HG03565 (cell line): ENCODE measurements around the gene PHRF1.

Experiments
- ATAC-seq: cut with Tn5 transposase; IDR thresholded peaks from one replicate; pipeline ENCODE4 v1.9.1; 2021; ENCODE audit warnings: mild to moderate bottlenecking, moderate library complexity; ENCODE audit not compliant: unreplicated experiment

PHRF1 gene

GRCh38 chr11:593347-593746 lies 17.1 kb downstream of the PHRF1 start:
- ATAC-seq = no peak

GRCh38 chr11:595400-595799 lies 19.1 kb downstream of the PHRF1 start:
- no peak for ATAC-seq

DNA sequence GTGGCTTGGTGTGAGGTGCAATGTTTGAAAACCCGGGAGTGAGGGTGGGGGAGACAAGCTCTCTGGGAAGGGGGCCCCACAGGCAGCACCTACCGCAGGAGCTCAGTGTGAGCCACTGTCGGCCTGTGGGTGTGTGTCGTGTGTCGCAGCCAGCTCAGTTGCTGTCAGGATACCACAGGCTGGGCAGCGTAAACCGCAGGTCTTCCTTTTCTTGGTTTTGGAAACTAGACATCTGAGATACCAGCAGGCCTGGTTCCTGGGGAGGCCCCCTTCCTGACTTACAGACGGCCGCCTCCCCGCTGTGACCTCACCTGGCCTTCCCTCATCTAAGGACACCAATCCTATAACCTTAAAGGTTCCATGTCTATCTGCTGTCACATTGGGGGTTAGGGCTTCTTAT lies 20.1 kb downstream of the PHRF1 start:
- ATAC-seq = no peak

DNA sequence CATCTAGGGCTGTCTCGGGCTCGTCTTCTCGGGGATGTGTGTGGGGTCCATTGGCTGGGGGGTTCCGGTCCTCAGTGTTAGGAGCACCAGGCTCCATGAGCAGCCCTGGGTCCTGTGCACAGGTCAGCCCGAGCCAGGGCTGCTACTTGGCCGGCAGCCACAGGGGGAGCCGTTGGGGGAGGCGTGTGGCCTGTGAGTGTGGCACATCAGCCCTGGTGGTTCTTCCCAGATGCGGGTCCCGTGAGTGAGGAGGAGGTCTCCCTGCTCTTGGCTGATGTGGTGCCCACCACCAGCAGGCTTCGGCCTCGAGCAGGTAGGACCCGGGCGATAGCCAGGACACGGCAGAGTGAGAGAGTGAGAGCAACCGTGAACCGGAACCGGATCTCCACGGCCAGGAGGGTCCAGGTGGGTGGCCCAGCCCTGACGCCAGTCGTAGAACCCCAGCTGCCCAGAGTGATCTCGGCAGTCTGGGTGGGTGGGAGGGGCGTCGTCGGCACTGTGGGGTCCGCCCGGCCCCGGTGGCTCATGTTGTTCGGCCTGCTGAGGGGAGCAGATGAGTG lies 21.0 kb downstream of the PHRF1 start:
- ATAC-seq = no peak

- no peak for ATAC-seq
Observed at GRCh38 chr11:598005-598680, 21.9 kb downstream of the PHRF1 start.

DNA sequence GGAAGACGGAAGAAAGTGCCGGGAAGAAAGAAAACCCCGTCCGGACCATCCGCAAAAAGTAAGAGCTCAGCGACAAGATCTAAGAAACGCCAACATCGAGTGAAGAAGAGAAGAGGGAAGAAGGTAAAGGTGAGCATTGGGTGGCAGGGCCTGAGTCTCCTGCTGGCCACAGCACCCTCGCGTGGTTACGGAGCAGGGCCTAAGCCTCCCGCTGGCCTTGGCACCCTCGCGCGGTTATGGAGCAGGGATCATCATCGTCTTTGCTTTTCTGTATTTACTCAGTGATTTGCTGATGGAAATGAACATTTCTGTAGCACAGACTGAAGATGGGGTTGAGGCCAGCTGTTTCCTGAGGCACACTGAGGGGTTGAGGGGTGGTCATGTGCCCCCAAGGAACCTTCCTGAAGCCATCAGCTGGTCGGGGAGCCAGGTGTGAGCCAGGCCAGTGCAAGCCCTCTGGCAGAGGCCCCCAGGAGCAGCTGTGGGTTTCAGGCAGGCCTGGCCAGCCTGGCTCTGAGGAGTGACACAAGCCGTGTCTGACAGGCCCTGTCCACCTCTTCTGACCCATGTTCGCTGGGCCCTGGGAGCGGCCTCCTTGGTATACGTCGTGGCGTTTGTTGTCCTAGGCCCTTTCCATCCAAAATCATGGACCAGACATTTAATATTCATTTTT lies 25.4 kb downstream of the PHRF1 start:
- no peak for ATAC-seq

DNA sequence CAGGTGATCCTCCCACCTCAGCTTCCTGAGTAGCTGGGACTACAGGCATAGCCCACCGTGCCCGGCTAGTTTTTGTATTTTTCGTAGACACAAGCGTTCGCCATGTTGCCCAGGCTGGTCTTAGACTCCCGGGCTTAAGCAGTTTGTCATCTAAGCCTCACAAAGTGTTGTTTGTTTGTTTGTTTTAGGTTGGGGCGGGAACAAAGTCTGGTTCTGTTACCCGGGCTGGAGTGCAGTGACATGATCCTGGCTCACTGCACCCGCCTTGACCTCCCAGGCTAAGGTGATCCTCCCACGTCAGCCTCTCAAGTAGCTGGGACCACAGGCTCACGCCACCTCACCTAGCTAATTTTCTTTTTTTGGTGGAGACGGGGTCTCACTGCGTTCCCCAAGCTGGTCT lies 26.9 kb downstream of the PHRF1 start:
- ATAC-seq = no peak

GRCh38 chr11:605286-606129 lies 29.2 kb downstream of the PHRF1 start:
- ATAC-seq = no peak

GRCh38 chr11:606245-606644 lies 30.0 kb downstream of the PHRF1 start:
- ATAC-seq = no peak

GRCh38 chr11:607020-607780 lies 30.9 kb downstream of the PHRF1 start:
- ATAC-seq = no peak

DNA sequence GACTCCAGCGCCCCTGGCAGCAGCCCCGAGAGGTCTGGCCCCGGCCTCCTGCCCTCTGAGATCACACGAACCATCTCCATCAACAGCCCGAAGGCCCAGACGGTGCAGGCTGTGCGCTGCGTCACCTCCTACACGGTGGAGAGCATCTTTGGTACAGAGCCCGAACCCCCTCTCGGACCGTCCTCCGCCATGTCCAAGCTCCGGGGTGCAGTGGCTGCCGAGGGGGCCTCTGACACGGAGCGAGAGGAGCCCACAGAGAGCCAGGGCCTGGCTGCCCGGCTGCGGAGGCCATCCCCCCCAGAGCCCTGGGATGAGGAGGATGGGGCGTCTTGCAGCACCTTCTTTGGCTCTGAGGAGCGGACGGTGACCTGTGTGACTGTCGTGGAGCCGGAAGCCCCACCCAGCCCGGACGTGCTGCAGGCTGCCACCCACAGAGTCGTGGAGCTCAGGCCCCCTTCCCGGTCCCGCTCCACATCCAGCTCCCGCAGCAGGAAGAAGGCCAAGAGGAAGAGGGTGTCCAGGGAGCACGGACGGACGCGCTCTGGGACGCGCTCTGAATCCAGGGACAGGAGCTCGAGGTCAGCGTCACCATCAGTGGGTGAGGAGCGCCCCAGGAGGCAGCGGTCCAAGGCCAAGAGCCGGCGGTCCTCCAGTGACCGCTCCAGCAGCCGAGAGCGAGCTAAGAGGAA lies 31.8 kb downstream of the PHRF1 start:
- ATAC-seq = no peak

DNA sequence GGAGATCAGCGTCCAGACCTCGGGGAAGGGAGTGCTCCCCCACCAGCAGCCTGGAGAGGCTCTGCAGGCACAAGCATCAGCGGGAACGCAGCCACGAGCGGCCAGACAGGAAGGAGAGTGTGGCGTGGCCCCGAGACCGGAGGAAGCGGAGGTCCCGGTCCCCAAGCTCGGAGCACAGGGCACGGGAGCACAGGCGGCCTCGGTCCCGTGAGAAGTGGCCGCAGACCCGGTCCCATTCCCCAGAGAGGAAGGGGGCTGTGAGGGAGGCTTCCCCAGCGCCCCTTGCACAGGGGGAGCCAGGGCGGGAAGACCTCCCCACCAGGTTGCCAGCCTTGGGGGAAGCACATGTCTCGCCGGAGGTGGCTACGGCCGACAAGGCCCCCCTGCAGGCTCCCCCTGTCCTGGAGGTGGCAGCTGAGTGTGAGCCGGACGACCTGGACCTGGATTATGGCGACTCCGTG lies 32.6 kb downstream of the PHRF1 start:
- ATAC-seq = no peak

DNA sequence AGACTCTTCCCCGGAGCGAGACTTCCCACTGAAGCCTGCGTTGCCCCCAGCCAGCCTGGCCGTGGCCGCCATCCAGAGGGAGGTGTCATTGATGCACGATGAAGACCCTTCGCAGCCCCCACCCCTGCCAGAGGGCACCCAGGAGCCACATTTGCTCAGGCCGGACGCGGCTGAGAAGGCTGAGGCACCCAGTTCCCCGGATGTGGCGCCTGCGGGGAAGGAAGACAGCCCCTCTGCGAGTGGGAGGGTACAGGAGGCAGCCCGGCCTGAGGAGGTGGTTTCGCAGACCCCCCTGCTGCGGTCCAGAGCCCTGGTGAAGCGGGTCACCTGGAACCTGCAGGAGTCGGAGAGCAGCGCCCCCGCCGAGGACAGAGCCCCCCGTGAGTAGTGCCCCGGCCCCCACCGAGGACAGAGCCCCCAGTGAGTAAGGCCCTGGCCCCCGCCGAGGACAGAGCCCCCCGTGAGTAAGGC lies 33.1 kb downstream of the PHRF1 start:
- ATAC-seq = no peak

GRCh38 chr11:610146-610801 lies 34.0 kb downstream of the PHRF1 start:
- ATAC-seq = no peak

- no peak for ATAC-seq
Observed at GRCh38 chr11:611001-611996, 35.0 kb downstream of the PHRF1 start.

- no peak for ATAC-seq
Observed at GRCh38 chr11:612201-612960, 36.1 kb downstream of the PHRF1 start.

DNA sequence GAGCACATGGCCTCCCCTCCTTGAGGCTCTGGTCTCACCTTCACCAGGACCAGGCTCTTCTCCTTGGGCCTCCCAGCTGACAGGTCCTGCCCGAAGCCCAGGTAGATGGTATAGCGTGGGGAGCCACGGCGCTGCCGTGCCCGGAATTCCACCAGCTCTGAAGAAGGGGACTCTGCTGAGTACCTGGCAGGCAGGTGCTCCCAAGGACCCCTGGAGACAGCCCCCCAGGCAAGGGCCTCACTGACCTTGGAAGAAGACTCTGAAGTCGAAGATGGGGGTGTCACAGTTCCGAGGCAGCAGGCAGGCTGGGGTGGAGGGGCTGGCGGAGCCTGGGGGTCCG lies 36.7 kb downstream of the PHRF1 start:
- no peak for ATAC-seq
